ENCODE measurements around the gene HIVEP1. TPM values are rescaled to one million over a fixed set of nuclear protein-coding genes. Genes with fewer than 3 reads are reported as not detected.

Gene HIVEP1
- total RNA-seq, 1 donor from 2014 or later, result 22.8 TPM

DNA sequence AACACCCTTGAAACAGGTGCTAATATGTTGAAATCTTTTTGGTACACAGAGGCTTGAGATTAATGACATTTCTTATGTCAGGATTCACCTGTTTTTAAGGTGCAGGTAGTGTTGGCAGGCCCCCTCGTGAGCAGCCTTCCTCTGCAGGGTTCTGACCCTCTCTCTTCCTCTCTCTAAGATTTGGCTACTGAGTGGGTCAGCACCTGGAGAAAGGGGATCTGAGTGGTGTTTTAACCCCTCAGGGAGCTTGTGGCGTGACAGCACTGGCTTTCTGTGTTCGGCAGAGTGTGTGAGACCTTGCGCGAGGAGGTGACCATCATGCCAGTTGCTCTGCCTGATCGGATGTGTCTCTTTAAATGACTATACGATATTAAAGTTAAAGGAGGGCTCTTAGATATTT, 37.1 kb downstream of the HIVEP1 start:
- ATAC-seq, result no peak
- DNase-seq, result no peak
- intact Hi-C loops (cut with DNase I), result no loop called here
- Histone ChIP-seq H3K4me3 (no peak overlapping the region), H3K9me3 (no peaks in the 10 kb centered on the region), H3K27ac (no peak overlapping the region), H3K36me3 (no peaks in the 10 kb centered on the region), H3K27me3 (ENCODE audit: low read depth) (no peaks in the 10 kb centered on the region), H3K4me1 (peaks cover 24% of the 10 kb centered on the region)
- TF ChIP-seq, protein P1, sequence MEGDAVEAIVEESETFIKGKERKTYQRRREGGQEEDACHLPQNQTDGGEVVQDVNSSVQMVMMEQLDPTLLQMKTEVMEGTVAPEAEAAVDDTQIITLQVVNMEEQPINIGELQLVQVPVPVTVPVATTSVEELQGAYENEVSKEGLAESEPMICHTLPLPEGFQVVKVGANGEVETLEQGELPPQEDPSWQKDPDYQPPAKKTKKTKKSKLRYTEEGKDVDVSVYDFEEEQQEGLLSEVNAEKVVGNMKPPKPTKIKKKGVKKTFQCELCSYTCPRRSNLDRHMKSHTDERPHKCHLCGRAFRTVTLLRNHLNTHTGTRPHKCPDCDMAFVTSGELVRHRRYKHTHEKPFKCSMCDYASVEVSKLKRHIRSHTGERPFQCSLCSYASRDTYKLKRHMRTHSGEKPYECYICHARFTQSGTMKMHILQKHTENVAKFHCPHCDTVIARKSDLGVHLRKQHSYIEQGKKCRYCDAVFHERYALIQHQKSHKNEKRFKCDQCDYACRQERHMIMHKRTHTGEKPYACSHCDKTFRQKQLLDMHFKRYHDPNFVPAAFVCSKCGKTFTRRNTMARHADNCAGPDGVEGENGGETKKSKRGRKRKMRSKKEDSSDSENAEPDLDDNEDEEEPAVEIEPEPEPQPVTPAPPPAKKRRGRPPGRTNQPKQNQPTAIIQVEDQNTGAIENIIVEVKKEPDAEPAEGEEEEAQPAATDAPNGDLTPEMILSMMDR (IDR thresholded peaks at IDR 0.05), result no peak

DNA sequence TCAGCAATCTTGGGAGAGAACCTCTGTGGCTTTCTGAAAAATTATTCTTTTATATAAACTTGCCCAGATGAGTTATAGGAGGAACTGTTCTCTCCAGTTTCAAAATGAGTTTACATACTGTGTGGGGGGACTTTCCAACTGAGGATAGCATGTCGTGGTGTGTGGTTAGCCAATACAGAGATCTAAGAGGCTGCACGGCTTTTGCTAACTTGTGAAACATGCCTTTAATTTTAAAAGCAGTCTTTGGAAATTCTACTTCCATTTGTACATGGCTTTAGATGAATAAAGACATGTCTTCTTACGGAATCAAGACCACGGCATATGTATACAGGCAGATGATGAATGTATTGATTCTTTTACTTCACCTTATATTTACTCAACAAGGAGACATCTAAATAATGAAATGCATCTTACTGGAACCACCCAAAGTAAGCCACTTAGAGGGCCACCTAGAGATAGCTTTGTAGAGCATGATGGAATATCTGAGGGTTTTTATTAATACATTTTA, 39.8 kb downstream of the HIVEP1 start:
- Histone ChIP-seq H3K4me1 (peaks cover 15% of the 10 kb centered on the region), H3K27me3 (ENCODE audit: low read depth) (no peaks in the 10 kb centered on the region), H3K9me3 (no peaks in the 10 kb centered on the region), H3K36me3 (no peaks in the 10 kb centered on the region), H3K27ac (no peak overlapping the region), H3K4me3 (no peak overlapping the region)
- DNase-seq (no peak), ATAC-seq (peak; percentile 75 to 84)
- TF ChIP-seq, protein P1 (IDR thresholded peaks at IDR 0.05), result no peak
- intact Hi-C loops (cut with DNase I), result no loop called here

DNA sequence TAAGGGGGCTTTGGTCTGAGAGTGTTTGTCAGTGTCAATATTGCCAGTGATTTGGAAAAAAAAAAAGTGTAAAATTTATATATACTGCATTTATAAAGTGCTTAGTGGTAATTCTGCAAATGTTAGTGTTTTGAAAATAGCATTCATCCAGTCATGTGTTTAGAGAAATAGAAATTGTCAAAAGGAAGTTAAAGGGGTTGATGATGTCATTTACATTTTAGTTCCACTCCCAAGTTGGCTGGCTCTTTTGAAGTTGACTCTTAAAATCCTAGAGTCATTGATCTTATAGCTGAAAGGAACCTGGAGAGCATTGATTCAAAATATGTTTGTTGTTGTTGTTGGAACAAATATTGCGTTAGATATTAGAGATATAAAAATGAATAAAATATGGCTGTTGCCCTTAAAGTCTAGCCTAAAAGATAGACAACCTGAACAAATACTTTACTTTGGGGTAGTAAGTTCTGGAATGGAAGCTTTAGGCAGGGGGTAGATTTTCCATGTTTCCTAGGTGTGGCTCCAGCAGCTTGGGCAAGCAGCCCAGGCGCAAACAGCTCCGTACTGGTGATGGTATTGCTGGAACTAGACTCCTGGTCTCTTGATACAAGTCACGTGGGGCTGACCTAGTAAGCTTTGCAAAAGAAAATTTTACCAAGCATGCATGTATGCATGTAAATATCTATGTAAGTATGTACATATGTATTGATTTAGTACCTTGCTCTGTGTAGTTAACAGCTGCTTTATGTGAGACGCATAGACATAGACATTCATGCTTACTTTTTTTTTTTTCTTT, 46.3 kb downstream of the HIVEP1 start:
- Histone ChIP-seq H3K27ac (no peak overlapping the region), H3K36me3 (no peaks in the 10 kb centered on the region), H3K9me3 (no peaks in the 10 kb centered on the region), H3K27me3 (ENCODE audit: low read depth) (no peaks in the 10 kb centered on the region), H3K4me1 (peaks cover 6% of the 10 kb centered on the region), H3K4me3 (no peak overlapping the region)
- intact Hi-C loops (cut with DNase I), result no loop called here
- DNase-seq, result no peak
- TF ChIP-seq, protein P1 (IDR thresholded peaks at IDR 0.05), result no peak
- ATAC-seq, result peak in 1 of 2 donors; percentile 60

DNA sequence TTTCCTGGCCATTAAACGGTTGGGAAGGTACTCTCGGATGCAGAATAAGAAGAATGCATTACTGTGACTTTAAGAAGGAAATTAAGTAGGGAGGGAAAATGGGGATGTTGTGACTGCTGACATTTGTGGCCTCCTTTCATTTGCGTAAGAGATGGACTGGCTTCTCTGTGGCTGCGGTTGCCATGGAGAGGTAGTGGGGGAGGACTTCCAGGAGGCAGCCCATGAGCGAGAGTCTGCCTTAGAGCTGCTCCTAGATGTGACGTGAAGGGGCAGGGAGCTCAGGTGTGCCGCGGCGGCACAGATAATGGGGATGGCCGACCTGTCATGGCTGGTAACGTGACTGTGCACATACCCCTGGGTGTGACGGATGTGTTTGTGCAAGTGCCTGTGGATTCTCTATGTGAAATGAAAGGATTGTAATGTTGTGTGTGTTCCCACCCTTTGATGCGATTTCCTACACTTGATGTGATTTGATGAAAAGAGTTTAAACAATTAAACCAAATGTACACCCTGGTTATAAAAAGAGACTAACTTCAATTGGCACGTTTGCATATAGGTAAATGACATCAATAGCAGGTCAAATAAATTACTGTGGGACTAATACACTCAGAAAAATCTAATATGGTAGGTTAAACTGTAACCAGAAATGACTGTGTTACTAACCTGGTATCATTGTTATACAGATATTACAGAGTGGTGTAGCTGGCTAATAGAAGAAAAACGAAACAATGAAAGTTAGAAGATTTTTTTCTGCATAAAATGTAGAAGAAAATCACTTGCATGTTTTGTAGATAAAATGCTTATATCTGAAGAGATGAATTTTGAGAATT, 48.9 kb downstream of the HIVEP1 start:
- TF ChIP-seq, protein P1 (IDR thresholded peaks at IDR 0.05), result no peak
- Histone ChIP-seq H3K27me3 (ENCODE audit: low read depth) (no peaks in the 10 kb centered on the region), H3K4me3 (no peak overlapping the region), H3K4me1 (peaks cover 9% of the 10 kb centered on the region), H3K36me3 (no peaks in the 10 kb centered on the region), H3K27ac (no peak overlapping the region), H3K9me3 (no peaks in the 10 kb centered on the region)
- DNase-seq (peak; percentile 84), ATAC-seq (peak; percentile 82 to 91)
- intact Hi-C loops (cut with DNase I), result no loop called here

DNA sequence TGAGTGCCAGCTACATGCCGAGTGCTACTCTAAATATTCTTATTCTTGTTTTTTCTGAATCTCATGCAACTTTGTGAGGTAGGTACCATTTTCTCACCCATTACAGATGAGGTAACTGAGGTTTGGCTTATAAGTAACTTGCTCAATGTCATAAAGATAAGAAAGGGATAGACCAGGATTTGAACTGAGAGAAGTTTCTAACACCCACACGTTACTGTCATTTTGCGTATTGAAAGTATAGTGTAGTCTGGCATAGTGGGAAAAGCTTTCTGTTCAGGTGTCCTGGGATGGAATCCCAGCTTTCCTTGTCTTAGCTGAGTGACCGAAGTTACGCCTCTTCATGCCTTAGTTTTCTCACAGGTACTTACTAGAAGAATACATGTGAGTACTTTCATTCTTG, 50.5 kb downstream of the HIVEP1 start:
- no peaks in the 10 kb centered on the region for H3K9me3 ChIP-seq
- H3K36me3 ChIP-seq, result no peaks in the 10 kb centered on the region
- H3K27ac ChIP-seq, result no peak overlapping the region
- peaks cover 18% of the 10 kb centered on the region for H3K4me1 ChIP-seq
- TF ChIP-seq, protein P1 (IDR thresholded peaks at IDR 0.05), result no peak
- H3K27me3 ChIP-seq (ENCODE audit: low read depth), result no peaks in the 10 kb centered on the region
- intact Hi-C loops (cut with DNase I), result no loop called here
- DNase-seq (no peak), ATAC-seq (no peak)
- H3K4me3 ChIP-seq, result no peak overlapping the region

Measured in lower lobe of right lung (tissue), 2 donors.